LNCaP clone FGC (cell line): ENCODE results near the gene LARGE1.

ENCODE experiments used
- DNase-seq: peaks from one replicate; pipeline ENCODE4 v3.0.0-alpha.2; 2011; ENCODE audit warnings: low read depth
- H3K4me3 ChIP-seq: 2 replicates; pipeline ENCODE4 v1.5.1; 2011; ENCODE audit warnings: mild to moderate bottlenecking, low read depth, low read length, control low read depth
- TF ChIP-seq, protein P1 (sequence below): IDR thresholded peaks from 2 replicates; pipeline ENCODE4 v1.5.1; 2012; ENCODE audit warnings: mild to moderate bottlenecking; ENCODE audit not compliant: control insufficient read depth, insufficient read depth; ENCODE audit errors: extremely low read depth

The LARGE1 gene

DNA sequence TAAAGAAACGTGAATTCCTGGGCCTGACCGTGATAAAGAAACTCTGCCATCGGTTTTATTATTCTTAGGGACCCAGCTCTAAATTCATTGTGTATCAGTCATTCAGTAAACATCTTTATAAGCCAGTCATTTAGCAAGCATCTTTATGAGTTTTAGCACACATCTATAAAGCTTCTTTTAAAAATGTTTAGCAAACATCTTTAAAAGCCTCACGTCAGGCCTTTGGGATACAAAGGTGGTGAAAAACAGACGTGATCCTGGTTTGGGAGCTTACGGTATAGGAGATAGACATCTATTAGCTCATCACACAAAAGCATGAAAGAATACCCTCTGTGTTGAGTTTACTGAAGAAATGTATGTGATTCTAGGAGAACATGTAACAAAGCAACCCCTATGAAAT, 320.2 kb downstream of the LARGE1 start:
- TF ChIP-seq, protein P1, sequence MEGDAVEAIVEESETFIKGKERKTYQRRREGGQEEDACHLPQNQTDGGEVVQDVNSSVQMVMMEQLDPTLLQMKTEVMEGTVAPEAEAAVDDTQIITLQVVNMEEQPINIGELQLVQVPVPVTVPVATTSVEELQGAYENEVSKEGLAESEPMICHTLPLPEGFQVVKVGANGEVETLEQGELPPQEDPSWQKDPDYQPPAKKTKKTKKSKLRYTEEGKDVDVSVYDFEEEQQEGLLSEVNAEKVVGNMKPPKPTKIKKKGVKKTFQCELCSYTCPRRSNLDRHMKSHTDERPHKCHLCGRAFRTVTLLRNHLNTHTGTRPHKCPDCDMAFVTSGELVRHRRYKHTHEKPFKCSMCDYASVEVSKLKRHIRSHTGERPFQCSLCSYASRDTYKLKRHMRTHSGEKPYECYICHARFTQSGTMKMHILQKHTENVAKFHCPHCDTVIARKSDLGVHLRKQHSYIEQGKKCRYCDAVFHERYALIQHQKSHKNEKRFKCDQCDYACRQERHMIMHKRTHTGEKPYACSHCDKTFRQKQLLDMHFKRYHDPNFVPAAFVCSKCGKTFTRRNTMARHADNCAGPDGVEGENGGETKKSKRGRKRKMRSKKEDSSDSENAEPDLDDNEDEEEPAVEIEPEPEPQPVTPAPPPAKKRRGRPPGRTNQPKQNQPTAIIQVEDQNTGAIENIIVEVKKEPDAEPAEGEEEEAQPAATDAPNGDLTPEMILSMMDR = no peak
- peak; percentile 63 for DNase-seq
- H3K4me3 ChIP-seq = no peak overlapping the region

DNA sequence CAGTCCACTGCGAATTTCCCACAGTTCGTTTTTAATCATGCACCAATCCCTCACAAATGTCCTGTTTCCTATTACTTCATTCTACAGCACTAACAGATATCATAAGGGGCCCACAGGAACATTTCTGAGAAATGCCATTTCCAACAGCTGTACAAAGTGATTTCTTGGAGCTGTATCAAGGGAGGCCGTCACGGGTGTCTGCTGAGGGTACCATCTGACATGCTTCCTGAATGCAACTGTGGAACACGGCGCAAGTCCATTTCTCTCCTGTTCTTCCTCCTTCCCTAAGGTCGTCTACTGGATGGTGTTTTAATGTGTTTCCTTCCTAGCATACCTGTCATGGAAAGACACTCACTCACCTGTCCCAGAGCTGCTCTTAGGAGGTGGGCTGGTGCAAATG, 320.7 kb downstream of the LARGE1 start:
- TF ChIP-seq, protein P1 = no peak
- H3K4me3 ChIP-seq = no peak overlapping the region
- no peak for DNase-seq

DNA sequence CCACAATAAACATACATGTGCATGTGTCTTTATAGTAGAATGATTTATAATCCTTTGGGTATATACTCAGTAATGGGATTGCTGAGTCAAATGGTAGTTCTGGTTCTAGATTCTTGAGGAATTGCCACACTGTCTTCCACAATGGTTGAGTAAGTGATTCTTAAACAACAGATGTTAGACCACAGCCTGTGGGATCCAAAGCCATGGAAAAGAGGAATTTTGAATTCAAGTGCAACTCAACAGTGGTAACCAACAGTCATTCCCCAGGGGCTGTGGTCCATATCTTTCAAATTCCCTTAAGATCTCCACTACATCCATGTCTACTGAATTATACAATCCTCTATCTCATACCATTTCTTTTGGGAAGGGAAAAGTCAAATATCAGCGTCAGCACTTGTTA, 321.5 kb downstream of the LARGE1 start:
- DNase-seq = no peak
- TF ChIP-seq, protein P1 = no peak
- H3K4me3 ChIP-seq = no peak overlapping the region

DNA sequence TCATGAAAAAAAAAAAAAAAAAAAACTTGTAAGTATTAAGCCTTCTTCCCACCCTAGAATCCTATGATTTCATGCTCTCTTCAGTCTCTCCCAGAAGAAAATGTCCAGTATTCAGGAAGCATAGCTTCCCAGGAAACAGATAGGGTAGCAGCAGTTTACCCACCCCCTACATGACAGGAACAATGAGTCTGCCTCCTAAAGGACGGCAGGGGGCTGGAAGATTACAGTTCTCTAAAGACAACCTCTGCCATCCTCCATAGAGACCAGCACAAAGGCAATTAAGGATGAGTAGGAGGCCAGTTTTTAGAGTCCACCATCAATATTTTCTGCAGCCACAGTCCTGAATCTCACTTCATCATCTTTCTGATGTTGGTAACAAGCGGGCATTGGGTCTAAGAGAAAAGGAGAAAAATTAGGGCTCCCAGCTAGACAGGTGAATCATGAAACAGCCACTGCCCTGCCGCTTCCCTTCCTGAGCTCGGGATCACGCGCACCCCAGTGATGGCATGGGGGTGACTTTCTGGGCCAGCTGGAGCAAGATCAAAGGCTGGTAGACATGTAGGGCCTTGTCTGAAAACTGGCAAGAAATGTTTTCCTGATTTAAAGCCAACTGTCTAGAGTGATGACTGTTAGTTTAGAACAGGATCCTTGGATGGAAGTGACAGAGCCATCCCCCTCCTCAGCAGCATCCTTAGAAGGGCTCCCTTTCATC, 322.8 kb downstream of the LARGE1 start:
- TF ChIP-seq, protein P1 = no peak
- no peak overlapping the region for H3K4me3 ChIP-seq
- DNase-seq = no peak

DNA sequence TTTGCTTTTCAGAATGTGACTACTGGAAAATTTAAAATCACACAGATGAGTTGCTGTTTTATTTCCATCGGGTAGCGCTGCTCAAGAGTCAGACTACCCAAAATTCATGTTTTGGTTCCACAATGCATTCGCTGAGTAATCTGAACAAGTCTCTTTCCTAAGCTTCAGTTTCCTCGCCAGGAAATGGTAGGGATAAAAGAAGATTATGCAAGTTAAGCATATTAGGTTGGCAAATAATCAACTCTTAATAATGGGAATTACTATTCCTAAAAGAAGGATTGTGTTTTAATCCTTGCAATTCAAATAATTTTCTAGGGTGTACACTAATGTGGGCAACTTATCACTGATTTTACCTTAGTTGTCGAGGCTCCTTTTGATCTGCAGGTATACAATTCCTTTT, 326.5 kb downstream of the LARGE1 start:
- no peak overlapping the region for H3K4me3 ChIP-seq
- no peak for DNase-seq
- TF ChIP-seq, protein P1 = no peak

DNA sequence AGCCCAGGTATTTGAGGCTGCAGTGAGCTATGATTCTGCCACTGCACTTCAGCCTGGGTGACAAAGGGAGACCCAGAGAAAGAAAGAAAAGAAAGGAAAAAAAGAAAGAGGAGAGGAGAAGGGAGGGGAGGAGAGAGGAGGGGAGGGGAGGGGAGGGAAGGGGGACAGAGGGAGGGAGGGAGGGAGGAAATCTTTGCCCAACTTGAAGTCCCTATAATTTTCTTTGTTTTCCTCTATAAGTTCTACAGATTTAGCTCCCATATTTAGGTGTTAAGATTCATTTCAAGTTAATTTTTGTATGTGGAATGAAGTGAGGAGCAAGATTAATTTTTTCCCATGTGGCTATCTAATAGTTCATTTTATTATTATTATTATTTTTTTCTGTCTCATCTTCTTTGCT, 328.3 kb downstream of the LARGE1 start:
- TF ChIP-seq, protein P1 = no peak
- H3K4me3 ChIP-seq = no peak overlapping the region
- no peak for DNase-seq

DNA sequence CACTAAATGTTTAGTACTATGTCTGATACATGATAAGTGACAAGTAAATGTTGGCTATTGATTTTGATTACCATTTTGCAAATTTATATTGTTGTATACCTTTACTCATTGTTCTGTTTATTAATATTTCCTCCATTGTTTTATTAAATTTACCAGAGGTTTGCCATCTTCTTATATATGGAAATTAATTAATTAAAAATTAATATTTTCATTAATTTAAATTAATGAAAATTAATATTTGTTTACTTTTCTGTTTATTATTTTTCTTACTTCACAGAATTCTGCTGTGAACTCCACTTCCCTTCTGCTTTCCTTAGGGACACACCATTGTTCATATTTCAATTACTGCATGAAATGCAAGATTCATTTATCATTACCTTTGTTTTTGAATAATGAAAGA, 331.0 kb downstream of the LARGE1 start:
- no peak for DNase-seq
- TF ChIP-seq, protein P1 = no peak
- H3K4me3 ChIP-seq = no peak overlapping the region
